ENCODE data around the gene RBMS1. TPM values are rescaled to one million over a fixed set of nuclear protein-coding genes. Genes with fewer than 3 reads are reported as not detected.

RBMS1 gene
- total RNA-seq, 2 donors from 2014 or later = 109 to 125 TPM

GRCh38 chr2:160232905-160233475, 260.6 kb downstream of the RBMS1 start:
- intact Hi-C loops (cut with DNase I) = no loop called here
- DNase-seq (ENCODE audit: low spot score) = no peak

GRCh38 chr2:160229591-160229990, 264.0 kb downstream of the RBMS1 start:
- DNase-seq (ENCODE audit: low spot score) = no peak
- intact Hi-C loops (cut with DNase I) = loop anchor here in 1 of 2 donors (5.0 kb wide), 1 partner anchor 273 kb away; no protein-coding TSS in a partner anchor

- intact Hi-C loops (cut with DNase I) = loop anchor here in 1 of 2 donors (5.0 kb wide), 1 partner anchor 274 kb away; no protein-coding TSS in a partner anchor
- DNase-seq (ENCODE audit: low spot score) = no peak
These were observed 265.3 kb downstream of the RBMS1 start for GRCh38 chr2:160228141-160228917.

GRCh38 chr2:160227293-160227915, 266.2 kb downstream of the RBMS1 start:
- DNase-seq (ENCODE audit: low spot score) = no peak
- intact Hi-C loops (cut with DNase I) = loop anchor here in 1 of 2 donors (5.0 kb wide), 1 partner anchor 275 kb away; no protein-coding TSS in a partner anchor

- intact Hi-C loops (cut with DNase I) = loop anchor here in 1 of 2 donors (5.0 kb wide), 1 partner anchor 276 kb away; no protein-coding TSS in a partner anchor
- no peak for DNase-seq (ENCODE audit: low spot score)
These were observed 267.2 kb downstream of the RBMS1 start for GRCh38 chr2:160226367-160226766.

- DNase-seq (ENCODE audit: low spot score) = no peak
- intact Hi-C loops (cut with DNase I) = loop anchor here in 1 of 2 donors (5.0 kb wide), 1 partner anchor 277 kb away; no protein-coding TSS in a partner anchor
These were observed 267.9 kb downstream of the RBMS1 start for GRCh38 chr2:160225722-160226121.

GRCh38 chr2:160224507-160224906, 269.1 kb downstream of the RBMS1 start:
- intact Hi-C loops (cut with DNase I) = no loop called here

GRCh38 chr2:160224060-160224459, 269.5 kb downstream of the RBMS1 start:
- intact Hi-C loops (cut with DNase I) = no loop called here
- no peak for DNase-seq (ENCODE audit: low spot score)

More at GRCh38 chr2:160224507-160224906, 269.1 kb downstream of the RBMS1 start:
- DNase-seq (ENCODE audit: low spot score) = no peak

GRCh38 chr2:160223560-160223959, 270.0 kb downstream of the RBMS1 start:
- intact Hi-C loops (cut with DNase I) = no loop called here

GRCh38 chr2:160222546-160223283, 270.9 kb downstream of the RBMS1 start:
- no peak for DNase-seq (ENCODE audit: low spot score)
- intact Hi-C loops (cut with DNase I) = no loop called here

More at GRCh38 chr2:160223560-160223959, 270.0 kb downstream of the RBMS1 start:
- DNase-seq (ENCODE audit: low spot score) = no peak

All from posterior vena cava (tissue), 2 donors.